ENCODE measurements around the gene PTX3.

PTX3 gene

GRCh38 chr3:157471064-157471463 is 34.4 kb downstream of the PTX3 start:
- in situ Hi-C loops (cut with MboI; ENCODE audit: low sequenced_read_pairs), result no loop called here

GRCh38 chr3:157472648-157473047 is 36.0 kb downstream of the PTX3 start:
- in situ Hi-C loops (cut with MboI; ENCODE audit: low sequenced_read_pairs), result no loop called here

GRCh38 chr3:157475921-157476414 is 39.3 kb downstream of the PTX3 start:
- in situ Hi-C loops (cut with MboI; ENCODE audit: low sequenced_read_pairs), result no loop called here

GRCh38 chr3:157477441-157477840 is 40.8 kb downstream of the PTX3 start:
- in situ Hi-C loops (cut with MboI; ENCODE audit: low sequenced_read_pairs), result no loop called here

GRCh38 chr3:157479464-157480243 is 43.0 kb downstream of the PTX3 start:
- in situ Hi-C loops (cut with MboI; ENCODE audit: low sequenced_read_pairs), result no loop called here

GRCh38 chr3:157487339-157487738 is 50.7 kb downstream of the PTX3 start:
- in situ Hi-C loops (cut with MboI; ENCODE audit: low sequenced_read_pairs), result no loop called here

GRCh38 chr3:157488144-157488543 is 51.5 kb downstream of the PTX3 start:
- in situ Hi-C loops (cut with MboI; ENCODE audit: low sequenced_read_pairs), result no loop called here

GRCh38 chr3:157491136-157491535 is 54.5 kb downstream of the PTX3 start:
- in situ Hi-C loops (cut with MboI; ENCODE audit: low sequenced_read_pairs), result no loop called here
